Neural crest cell (in vitro differentiated cells): ENCODE data around the gene HTR3A. TPM values are rescaled to one million over a fixed set of nuclear protein-coding genes. Genes with fewer than 3 reads are reported as not detected.
A peak's percentile ranks its signal among the peaks of the same experiment; 100 is the strongest.

Source experiments
- DNase-seq: peaks from one replicate; pipeline ENCODE4 v3.0.0; 2021; ENCODE audit warnings: low read depth, mixed read lengths, low spot score
- H3K27ac Mint-ChIP-seq: one replicate; pipeline ENCODE4 v1.8.0; 2021; ENCODE audit warnings: mild to moderate bottlenecking, mixed read lengths; ENCODE audit not compliant: unreplicated experiment
- H3K27me3 Mint-ChIP-seq: 2 replicates; pipeline ENCODE4 v1.8.0; 2021; ENCODE audit warnings: low read depth, mild to moderate bottlenecking, mixed read lengths
- H3K36me3 Mint-ChIP-seq: 2 replicates; pipeline ENCODE4 v1.8.0; 2021; ENCODE audit warnings: low read depth, mild to moderate bottlenecking, mixed read lengths
- H3K4me1 Mint-ChIP-seq: 2 replicates; pipeline ENCODE4 v1.8.0; 2021; ENCODE audit warnings: mixed read lengths
- H3K4me3 Mint-ChIP-seq: one replicate; pipeline ENCODE4 v1.8.0; 2021; ENCODE audit warnings: mild to moderate bottlenecking, mixed read lengths
- H3K9me3 Mint-ChIP-seq: 2 replicates; pipeline ENCODE4 v1.8.0; 2021; ENCODE audit warnings: mixed read lengths
- total RNA-seq: library from RNA; stranded (reverse); gene quantifications from 2 replicates; pipeline ENCODE4 v1.2.1, GENCODE V29; 2021
- TF ChIP-seq, protein P1 (sequence below): fragments of 200-600 bp; sonication (generic); conservative IDR thresholded peaks from 2 replicates; pipeline ENCODE4 v1.5.0; 2021; ENCODE audit warnings: antibody characterized with exemption, mild to moderate bottlenecking

HTR3A gene
- total RNA-seq, 1 donor from 2014 or later, result 3.8 TPM

DNA sequence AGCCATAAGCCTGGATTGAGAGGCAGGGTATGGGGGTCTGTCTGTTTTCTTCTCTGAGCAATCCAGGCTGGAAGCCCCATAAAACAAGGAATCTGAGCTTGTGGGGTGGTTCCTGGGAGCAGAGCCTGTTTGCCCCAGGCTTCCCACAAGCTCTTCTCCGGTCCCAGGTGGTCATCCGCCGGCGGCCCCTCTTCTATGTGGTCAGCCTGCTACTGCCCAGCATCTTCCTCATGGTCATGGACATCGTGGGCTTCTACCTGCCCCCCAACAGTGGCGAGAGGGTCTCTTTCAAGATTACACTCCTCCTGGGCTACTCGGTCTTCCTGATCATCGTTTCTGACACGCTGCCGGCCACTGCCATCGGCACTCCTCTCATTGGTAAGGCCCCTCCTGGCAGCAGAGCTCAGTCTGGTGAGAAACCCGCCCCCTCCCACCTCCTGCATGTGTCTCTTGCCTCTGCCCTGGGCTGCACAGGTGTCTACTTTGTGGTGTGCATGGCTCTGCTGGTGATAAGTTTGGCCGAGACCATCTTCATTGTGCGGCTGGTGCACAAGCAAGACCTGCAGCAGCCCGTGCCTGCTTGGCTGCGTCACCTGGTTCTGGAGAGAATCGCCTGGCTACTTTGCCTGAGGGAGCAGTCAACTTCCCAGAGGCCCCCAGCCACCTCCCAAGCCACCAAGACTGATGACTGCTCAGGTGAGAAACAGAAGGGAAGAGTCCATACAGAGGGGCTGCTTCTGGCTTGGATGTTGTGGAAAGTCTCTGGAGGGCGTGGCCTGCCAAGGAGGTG is 11.6 kb downstream of the HTR3A start:
- TF ChIP-seq, protein P1, sequence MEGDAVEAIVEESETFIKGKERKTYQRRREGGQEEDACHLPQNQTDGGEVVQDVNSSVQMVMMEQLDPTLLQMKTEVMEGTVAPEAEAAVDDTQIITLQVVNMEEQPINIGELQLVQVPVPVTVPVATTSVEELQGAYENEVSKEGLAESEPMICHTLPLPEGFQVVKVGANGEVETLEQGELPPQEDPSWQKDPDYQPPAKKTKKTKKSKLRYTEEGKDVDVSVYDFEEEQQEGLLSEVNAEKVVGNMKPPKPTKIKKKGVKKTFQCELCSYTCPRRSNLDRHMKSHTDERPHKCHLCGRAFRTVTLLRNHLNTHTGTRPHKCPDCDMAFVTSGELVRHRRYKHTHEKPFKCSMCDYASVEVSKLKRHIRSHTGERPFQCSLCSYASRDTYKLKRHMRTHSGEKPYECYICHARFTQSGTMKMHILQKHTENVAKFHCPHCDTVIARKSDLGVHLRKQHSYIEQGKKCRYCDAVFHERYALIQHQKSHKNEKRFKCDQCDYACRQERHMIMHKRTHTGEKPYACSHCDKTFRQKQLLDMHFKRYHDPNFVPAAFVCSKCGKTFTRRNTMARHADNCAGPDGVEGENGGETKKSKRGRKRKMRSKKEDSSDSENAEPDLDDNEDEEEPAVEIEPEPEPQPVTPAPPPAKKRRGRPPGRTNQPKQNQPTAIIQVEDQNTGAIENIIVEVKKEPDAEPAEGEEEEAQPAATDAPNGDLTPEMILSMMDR, result no peak
- Mint-ChIP-seq H3K4me1 (no peaks in the 10 kb centered on the region), H3K9me3 (no peaks in the 10 kb centered on the region), H3K27ac (no peak overlapping the region), H3K36me3 (no peaks in the 10 kb centered on the region), H3K4me3 (no peak overlapping the region), H3K27me3 (peaks cover 35% of the 10 kb centered on the region)
- no peak for DNase-seq

DNA sequence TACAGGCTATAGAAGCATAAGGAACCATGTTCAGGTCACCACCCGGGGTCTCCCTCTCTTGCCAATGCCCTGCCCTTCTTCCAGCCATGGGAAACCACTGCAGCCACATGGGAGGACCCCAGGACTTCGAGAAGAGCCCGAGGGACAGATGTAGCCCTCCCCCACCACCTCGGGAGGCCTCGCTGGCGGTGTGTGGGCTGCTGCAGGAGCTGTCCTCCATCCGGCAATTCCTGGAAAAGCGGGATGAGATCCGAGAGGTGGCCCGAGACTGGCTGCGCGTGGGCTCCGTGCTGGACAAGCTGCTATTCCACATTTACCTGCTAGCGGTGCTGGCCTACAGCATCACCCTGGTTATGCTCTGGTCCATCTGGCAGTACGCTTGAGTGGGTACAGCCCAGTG is 14.5 kb downstream of the HTR3A start:
- H3K4me3 Mint-ChIP-seq, result no peak overlapping the region
- H3K27me3 Mint-ChIP-seq, result peaks cover 41% of the 10 kb centered on the region
- no peaks in the 10 kb centered on the region for H3K36me3 Mint-ChIP-seq
- no peak overlapping the region for H3K27ac Mint-ChIP-seq
- no peaks in the 10 kb centered on the region for H3K9me3 Mint-ChIP-seq
- TF ChIP-seq, protein P1, result no peak
- no peak for DNase-seq
- peaks cover 7% of the 10 kb centered on the region for H3K4me1 Mint-ChIP-seq

DNA sequence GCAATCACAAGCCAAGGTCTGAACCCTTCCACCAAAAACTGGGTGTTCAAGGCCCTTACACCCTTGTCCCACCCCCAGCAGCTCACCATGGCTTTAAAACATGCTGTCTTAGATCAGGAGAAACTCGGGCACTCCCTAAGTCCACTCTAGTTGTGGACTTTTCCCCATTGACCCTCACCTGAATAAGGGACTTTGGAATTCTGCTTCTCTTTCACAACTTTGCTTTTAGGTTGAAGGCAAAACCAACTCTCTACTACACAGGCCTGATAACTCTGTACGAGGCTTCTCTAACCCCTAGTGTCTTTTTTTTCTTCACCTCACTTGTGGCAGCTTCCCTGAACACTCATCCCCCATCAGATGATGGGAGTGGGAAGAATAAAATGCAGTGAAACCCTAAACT is 15.0 kb downstream of the HTR3A start:
- Mint-ChIP-seq H3K27me3 (peaks cover 41% of the 10 kb centered on the region), H3K9me3 (no peaks in the 10 kb centered on the region), H3K36me3 (no peaks in the 10 kb centered on the region), H3K4me1 (peaks cover 12% of the 10 kb centered on the region), H3K27ac (no peak overlapping the region), H3K4me3 (no peak overlapping the region)
- TF ChIP-seq, protein P1, result no peak
- DNase-seq, result no peak

DNA sequence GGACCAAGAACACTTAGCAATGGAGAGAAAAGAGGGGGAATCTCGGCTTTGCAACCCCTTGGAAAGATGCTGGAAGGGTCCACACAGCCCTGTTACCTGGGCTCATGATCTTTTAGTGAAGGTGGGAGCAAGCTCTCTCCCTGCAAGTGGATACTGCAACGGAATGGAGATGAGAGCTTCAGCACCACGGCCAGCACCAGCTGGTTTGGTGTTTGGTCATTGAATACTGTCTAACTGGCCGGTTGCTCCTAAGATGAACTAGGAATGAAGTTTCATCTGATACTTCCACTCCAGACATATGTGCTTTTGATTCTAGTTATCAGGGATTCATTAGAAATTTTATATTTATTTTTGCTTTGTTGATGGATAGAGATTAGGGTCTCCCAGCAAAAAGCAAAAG is 16.3 kb downstream of the HTR3A start:
- H3K27me3 Mint-ChIP-seq, result peaks cover 33% of the 10 kb centered on the region
- TF ChIP-seq, protein P1, result no peak
- H3K27ac Mint-ChIP-seq, result no peak overlapping the region
- no peaks in the 10 kb centered on the region for H3K36me3 Mint-ChIP-seq
- H3K4me1 Mint-ChIP-seq, result peaks cover 17% of the 10 kb centered on the region
- no peaks in the 10 kb centered on the region for H3K9me3 Mint-ChIP-seq
- DNase-seq, result peak; percentile 65
- no peak overlapping the region for H3K4me3 Mint-ChIP-seq

DNA sequence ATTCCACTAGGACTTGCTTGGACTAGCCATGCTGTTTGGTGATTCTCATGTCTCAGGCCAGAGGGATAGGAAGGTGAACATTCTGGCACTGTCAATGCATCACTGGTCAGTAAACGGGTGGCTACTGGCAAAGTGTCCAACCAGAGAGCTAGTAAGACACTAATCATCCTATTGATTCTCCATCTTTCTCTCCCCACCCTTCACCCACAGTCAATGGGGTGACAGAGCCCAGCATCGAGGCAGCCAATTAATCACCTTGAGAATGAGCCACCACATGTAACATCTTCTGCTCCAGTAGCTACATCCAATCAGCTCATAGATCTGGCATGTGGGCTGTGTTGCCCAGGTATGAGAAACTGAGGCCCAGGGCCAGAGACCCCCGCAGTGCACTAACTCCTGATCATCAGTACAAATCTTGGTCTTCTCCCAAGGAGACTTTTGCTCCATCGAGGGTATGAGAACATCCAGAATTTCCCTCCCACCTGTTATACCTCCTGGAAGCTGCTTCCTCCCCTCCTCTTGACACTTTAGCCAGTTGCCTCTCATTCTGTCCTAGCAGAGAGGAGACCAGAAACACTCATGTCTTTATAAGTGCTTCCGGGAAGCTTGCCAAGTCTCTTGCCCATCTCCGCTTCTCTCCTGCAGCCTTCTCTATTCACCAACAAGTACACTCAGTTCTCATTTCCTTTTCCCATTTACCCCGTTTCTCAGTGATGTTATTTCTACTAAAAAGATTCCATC is 17.0 kb downstream of the HTR3A start:
- H3K9me3 Mint-ChIP-seq, result no peaks in the 10 kb centered on the region
- peaks cover 17% of the 10 kb centered on the region for H3K4me1 Mint-ChIP-seq
- H3K27ac Mint-ChIP-seq, result no peak overlapping the region
- no peak for DNase-seq
- H3K4me3 Mint-ChIP-seq, result no peak overlapping the region
- TF ChIP-seq, protein P1, result no peak
- H3K36me3 Mint-ChIP-seq, result no peaks in the 10 kb centered on the region
- H3K27me3 Mint-ChIP-seq, result peaks cover 29% of the 10 kb centered on the region
